Fibroblast of lung (primary cell): ENCODE measurements around the gene RPL4. TPM values are rescaled to one million over a fixed set of nuclear protein-coding genes. Genes with fewer than 3 reads are reported as not detected.

ENCODE experiments used
- DNase-seq, 2 donors: peaks; one replicate each; pipeline versions ENCODE4 v3.0.0 to v3.0.0-alpha.2; 2010; ENCODE audit warnings: low read depth in 2 of 2
- H2AFZ ChIP-seq: 2 replicates; pipeline ENCODE4 v1.5.1; 2012; ENCODE audit warnings: low read length, control low read depth, inconsistent platforms
- H3K27ac ChIP-seq: 2 replicates; pipeline ENCODE4 v1.5.1; 2011; ENCODE audit warnings: low read length, control low read depth; ENCODE audit not compliant: insufficient read depth
- H3K27me3 ChIP-seq: 2 replicates; pipeline ENCODE4 v1.5.1; 2011; ENCODE audit warnings: mild to moderate bottlenecking, low read length; ENCODE audit not compliant: control insufficient read depth, insufficient read depth
- H3K36me3 ChIP-seq: 2 replicates; pipeline ENCODE4 v1.5.1; 2011; ENCODE audit warnings: low read length; ENCODE audit not compliant: control insufficient read depth, insufficient read depth
- H3K4me1 ChIP-seq: 2 replicates; pipeline ENCODE4 v1.5.1; 2011; ENCODE audit warnings: low read length; ENCODE audit not compliant: control insufficient read depth, insufficient read depth; ENCODE audit errors: extremely low read depth
- H3K4me2 ChIP-seq: 2 replicates; pipeline ENCODE4 v1.5.1; 2011; ENCODE audit warnings: low read length, control low read depth; ENCODE audit not compliant: insufficient read depth; ENCODE audit errors: extremely low read depth
- H3K4me3 ChIP-seq, 4 experiments: fragments of 200-600 bp in 1 of 4; sonication (generic) in 1 of 4; replicated peaks in 1 of 4; 2 replicates each; pipeline ENCODE4 v1.5.1; 2011 to 2016; ENCODE audit warnings: low read length in 4 of 4, low read depth in 3 of 4, mild to moderate bottlenecking in 3 of 4, control low read depth in 2 of 4, inconsistent platforms in 1 of 4, mixed read lengths in 1 of 4; ENCODE audit not compliant: insufficient read depth in 1 of 4; ENCODE audit errors: control extremely low read depth in 1 of 4
- H3K79me2 ChIP-seq: 2 replicates; pipeline ENCODE4 v1.5.1; 2012; ENCODE audit warnings: mild to moderate bottlenecking, low read length, inconsistent platforms; ENCODE audit not compliant: control insufficient read depth, insufficient read depth
- H3K9ac ChIP-seq: 2 replicates; pipeline ENCODE4 v1.5.1; 2011; ENCODE audit warnings: mild to moderate bottlenecking, low read length, control low read depth; ENCODE audit not compliant: insufficient read depth
- H3K9me3 ChIP-seq: 2 replicates; pipeline ENCODE4 v1.5.1; 2012; ENCODE audit warnings: low read depth, low read length; ENCODE audit not compliant: control insufficient read depth, insufficient read depth
- H4K20me1 ChIP-seq: 2 replicates; pipeline ENCODE4 v1.5.1; 2011; ENCODE audit warnings: low read length; ENCODE audit not compliant: control insufficient read depth, insufficient read depth; ENCODE audit errors: extremely low read depth
- EZH2 ChIP-seq: IDR thresholded peaks from 2 replicates; pipeline ENCODE4 v1.5.1; 2012; ENCODE audit warnings: low read length, control low read depth, mild to moderate bottlenecking; ENCODE audit errors: missing control alignments
- polyA plus RNA-seq, 2 donors: library from polyadenylated mRNA; depleted of rRNA in 1 of 2; stranded (reverse) in 1 of 2; unstranded in 1 of 2; fragments of >200 nt; gene quantifications; 2 replicates each; pipeline ENCODE4 v1.2.1, GENCODE V29; 2011 to 2012; ENCODE audit warnings: missing spikeins in 1 of 2
- total RNA-seq: library from RNA; depleted of rRNA; stranded (reverse); fragments of >200 nt; gene quantifications from 2 replicates; pipeline ENCODE4 v1.2.1, GENCODE V29; 2014
- TF ChIP-seq, protein P1 (sequence below), 2 donors: IDR thresholded peaks in 1 of 2; conservative IDR thresholded peaks in 1 of 2; 1 replicate in 1 of 2; 2 replicates in 1 of 2; pipeline ENCODE4 v1.5.1; 2011 to 2012; ENCODE audit warnings: low read length in 2 of 2, control low read depth in 1 of 2, inconsistent platforms in 1 of 2, low read depth in 1 of 2, mild to moderate bottlenecking in 1 of 2

The RPL4 gene
- total and polyA plus RNA-seq, 2 donors (not counting 1 experiment from before 2014, with no cell fraction given) = 1,689 to 3,456 TPM

DNA sequence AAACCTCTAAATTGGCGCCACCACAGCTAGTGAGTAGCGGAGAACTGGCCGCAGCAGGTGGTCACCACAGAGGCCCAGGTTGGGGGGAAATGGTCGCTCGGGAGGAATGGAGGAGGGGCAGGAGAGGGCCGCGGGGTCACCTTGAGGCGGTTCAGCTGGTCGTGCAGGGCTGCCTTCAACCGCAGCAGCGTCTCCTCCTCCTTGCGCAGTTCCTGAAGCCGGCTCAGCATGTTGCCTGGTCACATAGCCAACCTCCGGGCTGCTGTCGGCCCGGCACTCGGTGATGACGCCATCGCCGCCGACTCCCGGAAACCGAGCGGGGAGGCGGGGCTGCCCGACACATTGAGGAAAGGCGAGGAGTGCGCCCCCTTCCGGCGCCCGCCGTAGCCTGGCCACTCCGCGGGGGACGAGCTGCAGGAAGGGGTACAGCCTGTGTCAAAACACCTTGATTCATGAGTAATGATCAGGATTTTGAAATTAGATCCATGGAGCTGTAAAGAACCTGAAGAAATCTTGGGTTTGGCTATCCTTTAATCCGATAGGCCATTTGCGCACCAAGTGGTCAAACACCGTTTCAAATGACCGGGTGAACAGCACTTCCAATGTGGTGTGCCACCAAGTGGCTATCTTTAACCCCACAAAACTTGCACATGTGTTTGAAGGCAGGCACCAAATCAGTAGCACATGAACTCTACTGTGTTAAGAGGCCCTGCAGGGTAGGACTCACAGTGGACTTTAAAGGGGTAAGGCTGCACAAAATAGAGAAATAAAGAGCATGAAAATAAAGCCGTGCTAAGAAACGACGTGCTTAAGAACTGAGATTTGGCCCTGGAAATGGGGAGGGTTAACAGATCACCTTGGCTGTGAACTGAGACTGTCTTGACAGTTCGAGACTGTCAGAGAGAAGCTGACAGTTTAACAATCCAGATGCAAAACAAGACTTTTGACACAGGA, 6.9 kb downstream of the RPL4 start, which contains the start of gene SNAPC5:
Gene SNAPC5 (minus strand): TSS at position 261 of the 954 bp plus-strand sequence. CDS start 31 bp downstream, at position 230.
- TF ChIP-seq, protein P1, sequence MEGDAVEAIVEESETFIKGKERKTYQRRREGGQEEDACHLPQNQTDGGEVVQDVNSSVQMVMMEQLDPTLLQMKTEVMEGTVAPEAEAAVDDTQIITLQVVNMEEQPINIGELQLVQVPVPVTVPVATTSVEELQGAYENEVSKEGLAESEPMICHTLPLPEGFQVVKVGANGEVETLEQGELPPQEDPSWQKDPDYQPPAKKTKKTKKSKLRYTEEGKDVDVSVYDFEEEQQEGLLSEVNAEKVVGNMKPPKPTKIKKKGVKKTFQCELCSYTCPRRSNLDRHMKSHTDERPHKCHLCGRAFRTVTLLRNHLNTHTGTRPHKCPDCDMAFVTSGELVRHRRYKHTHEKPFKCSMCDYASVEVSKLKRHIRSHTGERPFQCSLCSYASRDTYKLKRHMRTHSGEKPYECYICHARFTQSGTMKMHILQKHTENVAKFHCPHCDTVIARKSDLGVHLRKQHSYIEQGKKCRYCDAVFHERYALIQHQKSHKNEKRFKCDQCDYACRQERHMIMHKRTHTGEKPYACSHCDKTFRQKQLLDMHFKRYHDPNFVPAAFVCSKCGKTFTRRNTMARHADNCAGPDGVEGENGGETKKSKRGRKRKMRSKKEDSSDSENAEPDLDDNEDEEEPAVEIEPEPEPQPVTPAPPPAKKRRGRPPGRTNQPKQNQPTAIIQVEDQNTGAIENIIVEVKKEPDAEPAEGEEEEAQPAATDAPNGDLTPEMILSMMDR (conservative IDR thresholded peaks at IDR 0.05 in 1 of 2, IDR thresholded peaks at IDR 0.05 in 1 of 2; ENCODE audit: low read depth in 1 of 2, low read length in 2 of 2) = peak; percentile 83 to 89
- TF ChIP-seq EZH2 = no peak
- Histone ChIP-seq H3K36me3 (peaks cover 20% of the 10 kb centered on the region), H3K27me3 (no peaks in the 10 kb centered on the region), H3K27ac (peak within 1 kb of the TSS; percentile 83), H3K4me3 (peak within 1 kb of the TSS; percentile 73 to 99 (median 84)), H4K20me1 (no peaks in the 10 kb centered on the region), H2AFZ (peak within 1 kb of the TSS; percentile 56), H3K79me2 (peaks cover 34% of the 10 kb centered on the region), H3K9ac (peak within 1 kb of the TSS; percentile 75), H3K4me2 (peak within 1 kb of the TSS; percentile 82), H3K9me3 (no peaks in the 10 kb centered on the region), H3K4me1 (peaks cover 2% of the 10 kb centered on the region)
- peak; percentile 92 to 93 for DNase-seq

DNA sequence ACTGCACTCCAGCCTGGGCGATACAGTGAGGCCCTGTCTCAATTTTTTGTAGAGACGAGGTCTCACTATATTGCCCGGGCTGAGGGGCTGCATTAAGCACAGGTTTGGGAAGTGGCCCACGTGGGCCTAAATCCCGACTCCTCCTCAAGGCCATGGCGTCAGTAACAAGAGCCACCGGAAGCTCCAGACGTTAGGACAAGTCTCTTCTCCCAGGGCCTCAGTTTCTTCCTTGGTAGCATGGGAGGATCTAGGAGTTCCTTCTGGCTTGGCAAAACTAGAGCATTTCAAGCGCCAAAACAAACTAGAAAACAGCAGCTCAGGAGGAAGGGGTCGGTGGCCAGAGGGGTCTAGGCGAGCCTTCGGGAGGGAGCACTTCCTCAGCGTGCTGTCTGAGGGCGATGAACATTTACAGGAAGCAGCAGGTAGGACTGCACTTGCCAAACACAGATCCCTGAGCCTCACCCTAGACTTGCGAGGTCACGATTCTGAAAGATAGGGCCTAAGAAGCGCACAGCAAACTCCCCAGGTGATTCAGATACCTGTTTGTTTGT, 7.6 kb downstream of the RPL4 start:
- no peaks in the 10 kb centered on the region for H3K27me3 ChIP-seq
- peaks cover 21% of the 10 kb centered on the region for H3K36me3 ChIP-seq

DNA sequence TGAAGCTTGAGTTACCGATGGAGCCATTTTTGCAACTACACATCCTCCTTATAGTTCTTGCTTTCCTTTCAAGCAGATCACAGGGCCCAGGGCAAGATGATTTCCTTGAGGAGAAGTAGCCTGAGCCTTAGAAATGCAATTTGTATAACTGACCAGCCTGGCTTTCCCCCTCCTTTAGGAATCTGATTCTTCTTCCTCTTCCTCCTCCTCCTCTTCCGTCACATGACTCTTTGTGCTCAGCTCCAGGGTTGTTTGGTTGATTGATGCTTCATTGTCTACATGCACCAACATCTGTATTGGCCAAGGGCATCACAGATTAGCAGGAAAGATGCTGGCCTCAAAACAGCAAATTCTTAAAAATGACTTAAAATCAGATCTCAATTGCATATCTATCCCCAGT, 10.4 kb downstream of the RPL4 start:
- H3K79me2 ChIP-seq = peaks cover 8% of the 10 kb centered on the region
- no peak overlapping the region for H3K27ac ChIP-seq
- TF ChIP-seq, protein P1 (conservative IDR thresholded peaks at IDR 0.05 in 1 of 2, IDR thresholded peaks at IDR 0.05 in 1 of 2; ENCODE audit: low read depth in 1 of 2, low read length in 2 of 2) = no peak
- no peak for TF ChIP-seq EZH2
- no peaks in the 10 kb centered on the region for H3K9me3 ChIP-seq
- DNase-seq = no peak
- H2AFZ ChIP-seq = no peak overlapping the region
- H3K9ac ChIP-seq = no peak overlapping the region
- H3K4me1 ChIP-seq = peaks cover 2% of the 10 kb centered on the region
- H3K4me3 ChIP-seq = no peak overlapping the region
- no peaks in the 10 kb centered on the region for H4K20me1 ChIP-seq
- peaks cover 14% of the 10 kb centered on the region for H3K36me3 ChIP-seq
- H3K27me3 ChIP-seq = no peaks in the 10 kb centered on the region
- no peak overlapping the region for H3K4me2 ChIP-seq

More for the DNA sequence above, 7.6 kb downstream of the RPL4 start:
- Histone ChIP-seq H3K79me2 (peaks cover 26% of the 10 kb centered on the region), H3K9me3 (no peaks in the 10 kb centered on the region), H2AFZ (peak overlapping the region; percentile 56), H3K27ac (peak overlapping the region; percentile 83), H4K20me1 (no peaks in the 10 kb centered on the region), H3K4me2 (peak overlapping the region; percentile 82), H3K4me1 (peaks cover 2% of the 10 kb centered on the region), H3K4me3 (peak overlapping the region; percentile 73 to 99 (median 84)), H3K9ac (peak overlapping the region; percentile 75)
- DNase-seq = no peak
- TF ChIP-seq, protein P1 (conservative IDR thresholded peaks at IDR 0.05 in 1 of 2, IDR thresholded peaks at IDR 0.05 in 1 of 2; ENCODE audit: low read depth in 1 of 2, low read length in 2 of 2) = no peak
- no peak for TF ChIP-seq EZH2
